ENCODE results near the gene SYDE1. TPM values are rescaled to one million over a fixed set of nuclear protein-coding genes. Genes with fewer than 3 reads are reported as not detected.
"Not testable (repeated sequence)": the region's sequence is repeated elsewhere in the genome, so short reads cannot be mapped to it uniquely, and the experiment has no call there.

SYDE1 gene
- total RNA-seq, 1 experiment from 2014 or later: 47.7 TPM

- Histone ChIP-seq H3K27me3 (ENCODE audit: control insufficient read depth, insufficient read depth, low read length) (no peaks in the 10 kb centered on the region), H3K4me3 (ENCODE audit: low read depth in 2 of 2, low read length in 2 of 2) (no peak overlapping the region), H3K9me3 (ENCODE audit: control insufficient read depth, insufficient read depth, low read depth, low read length) (no peaks in the 10 kb centered on the region), H3K27ac (ENCODE audit: low read length) (no peak overlapping the region), H3K36me3 (ENCODE audit: control insufficient read depth, insufficient read depth, low read length) (no peaks in the 10 kb centered on the region), H3K4me1 (ENCODE audit: control insufficient read depth, insufficient read depth, low read length) (no peaks in the 10 kb centered on the region)
- DNase-seq (ENCODE audit: low read depth, low spot score) (no peak), ATAC-seq (no peak)
- in situ Hi-C loops (cut with HindIII; ENCODE audit: low pct_unique_long_range_greater_than_20kb, low sequenced_read_pairs): no loop called here
- TF ChIP-seq CTCF (IDR thresholded peaks at IDR 0.05): no peak
- TF ChIP-seq POLR2AphosphoS5 (IDR thresholded peaks at IDR 0.05; ENCODE audit: low read depth, low read length): no peak
- no peak for TF ChIP-seq REST (IDR thresholded peaks at IDR 0.05; ENCODE audit: insufficient read depth in 1 of 2, low read depth in 2 of 2, low read length in 1 of 2)
- intact Hi-C loops (cut with micrococcal nuclease; ENCODE audit: unreplicated experiment): no loop called here
- ChIA-PET POLR2A (no interaction called here), CTCF (interaction anchor here (0.6 kb wide), 1 partner anchor 53 kb away, joined by 11 read pairs; no protein-coding TSS in a partner anchor)
- BruUV-seq (replicated peaks): no TSS peak
Measured at GRCh38 chr19:15096223-15096622, 11.0 kb upstream of the SYDE1 start.

- H3K27ac ChIP-seq (ENCODE audit: low read length); H3K4me3 ChIP-seq (ENCODE audit: low read depth in 2 of 2, low read length in 2 of 2); POLR2A ChIA-PET; ATAC-seq; BruUV-seq (replicated peaks); H3K36me3 ChIP-seq (ENCODE audit: control insufficient read depth, insufficient read depth, low read length); H3K9me3 ChIP-seq (ENCODE audit: control insufficient read depth, insufficient read depth, low read depth, low read length); CTCF ChIA-PET; in situ Hi-C loops (cut with HindIII; ENCODE audit: low pct_unique_long_range_greater_than_20kb, low sequenced_read_pairs); DNase-seq (ENCODE audit: low read depth, low spot score); H3K27me3 ChIP-seq (ENCODE audit: control insufficient read depth, insufficient read depth, low read length); H3K4me1 ChIP-seq (ENCODE audit: control insufficient read depth, insufficient read depth, low read length); intact Hi-C loops (cut with micrococcal nuclease; ENCODE audit: unreplicated experiment): not testable (repeated sequence)
Measured at GRCh38 chr19:15097980-15098379, 9.2 kb upstream of the SYDE1 start.

GRCh38 chr19:15098460-15098859, 8.7 kb upstream of the SYDE1 start:
- Histone ChIP-seq H3K27me3 (ENCODE audit: control insufficient read depth, insufficient read depth, low read length) (no peaks in the 10 kb centered on the region), H3K36me3 (ENCODE audit: control insufficient read depth, insufficient read depth, low read length) (no peaks in the 10 kb centered on the region), H3K9me3 (ENCODE audit: control insufficient read depth, insufficient read depth, low read depth, low read length) (peaks cover 2% of the 10 kb centered on the region; the same call in 1 of the 2 replicates), H3K4me1 (ENCODE audit: control insufficient read depth, insufficient read depth, low read length) (no peaks in the 10 kb centered on the region), H3K4me3 (ENCODE audit: low read depth in 2 of 2, low read length in 2 of 2) (no peak overlapping the region), H3K27ac (ENCODE audit: low read length) (no peak overlapping the region)
- in situ Hi-C loops (cut with HindIII; ENCODE audit: low pct_unique_long_range_greater_than_20kb, low sequenced_read_pairs): no loop called here
- no TSS peak for BruUV-seq (replicated peaks)
- DNase-seq (ENCODE audit: low read depth, low spot score) (no peak), ATAC-seq (no peak)
- TF ChIP-seq SIN3A (IDR thresholded peaks at IDR 0.05; ENCODE audit: borderline replicate concordance, insufficient read depth, low read depth, low read length) (no peak), POLR2AphosphoS5 (IDR thresholded peaks at IDR 0.05; ENCODE audit: low read depth, low read length) (no peak), REST (IDR thresholded peaks at IDR 0.05; ENCODE audit: insufficient read depth in 1 of 2, low read depth in 2 of 2, low read length in 1 of 2) (no peak), TCF7L2 (IDR thresholded peaks at IDR 0.05; ENCODE audit: low read depth, low read length) (no peak), CTCF (IDR thresholded peaks at IDR 0.05) (no peak)
- ChIA-PET CTCF (no interaction called here), POLR2A (no interaction called here)
- intact Hi-C loops (cut with micrococcal nuclease; ENCODE audit: unreplicated experiment): no loop called here
